Suppressor macrophage (primary cell): ENCODE data around the gene ISL2.
A peak's percentile ranks its signal among the peaks of the same experiment; 100 is the strongest.

ENCODE experiments used
- DNase-seq, 4 experiments: peaks; one replicate each; pipeline ENCODE4 v3.0.0-alpha.2; 2020 to 2022

Gene ISL2

DNA sequence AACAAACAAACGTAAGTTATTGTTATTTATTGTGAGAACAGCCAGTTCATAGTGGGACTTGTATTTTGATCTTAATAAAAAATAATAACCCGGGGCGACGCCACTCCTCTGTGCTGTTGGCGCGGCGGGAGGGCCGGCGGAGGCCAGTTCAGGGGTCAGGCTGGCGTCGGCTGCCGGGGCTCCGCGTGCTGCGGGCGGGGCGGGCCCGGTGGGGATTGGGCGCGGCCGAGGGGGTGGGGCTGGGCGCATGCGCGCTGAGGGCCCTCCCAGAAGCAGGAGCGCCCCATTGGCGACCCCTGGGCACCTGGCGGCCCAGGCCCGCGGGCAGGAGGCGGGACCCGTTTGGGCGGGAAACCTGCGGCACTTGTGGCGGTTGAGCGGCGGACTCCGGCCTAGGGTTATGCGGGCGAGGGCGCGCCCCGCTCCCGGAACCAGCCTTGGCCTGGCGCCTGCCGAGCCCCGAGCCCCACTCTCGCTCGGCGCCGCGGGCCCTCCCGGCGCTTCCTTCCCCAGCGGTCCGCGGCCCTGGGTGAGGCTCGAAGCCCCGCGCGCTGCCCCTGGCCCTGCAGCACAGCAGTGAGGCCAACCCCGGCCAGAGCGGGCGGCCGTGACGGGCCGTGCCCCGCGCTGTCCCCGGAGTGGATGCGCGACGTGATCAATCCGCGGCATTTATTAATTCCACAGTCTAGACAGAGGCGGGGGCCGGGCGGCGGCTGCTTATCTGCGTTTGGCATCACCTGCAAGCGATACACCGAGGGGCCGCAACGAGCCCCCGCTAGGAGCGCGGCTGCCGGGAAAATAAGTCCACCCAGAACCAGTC lies 6.0 kb downstream of the ISL2 start:
- DNase-seq: peak in 3 of 4 experiments; percentile 8 to 41 (median 28)

DNA sequence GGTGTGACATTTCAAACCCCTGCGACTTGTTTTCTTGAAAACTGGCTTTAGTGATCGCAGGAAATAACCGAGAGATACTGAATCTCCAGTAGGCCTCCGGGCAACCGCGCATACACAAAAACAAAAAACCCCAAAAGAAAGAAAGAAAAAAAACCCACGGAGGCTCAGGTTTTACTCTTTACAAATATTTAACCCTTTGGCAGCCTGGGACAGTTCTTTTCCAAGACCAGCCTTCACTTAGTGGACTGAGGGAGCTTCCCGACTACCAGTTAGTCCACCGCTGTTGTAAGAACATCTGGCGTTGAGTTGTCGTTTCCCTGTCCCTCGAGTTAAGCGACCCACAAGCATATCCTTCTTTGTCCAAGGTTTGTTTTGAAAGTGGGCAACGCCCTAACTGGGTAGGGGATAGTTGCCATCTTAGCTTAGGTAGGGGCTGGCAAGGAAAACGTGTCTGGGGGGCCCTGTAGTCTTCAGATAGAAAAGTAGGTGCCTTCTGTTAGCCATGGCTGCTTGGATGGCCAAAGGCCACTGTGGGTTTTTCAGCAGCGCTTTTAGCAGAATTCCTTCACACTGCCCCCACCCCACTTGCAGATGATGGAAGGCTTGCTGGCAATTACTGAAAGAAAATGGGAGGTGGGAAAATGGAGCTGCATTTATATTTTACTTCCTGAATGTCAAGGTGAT lies 6.9 kb downstream of the ISL2 start:
- DNase-seq: no peak

DNA sequence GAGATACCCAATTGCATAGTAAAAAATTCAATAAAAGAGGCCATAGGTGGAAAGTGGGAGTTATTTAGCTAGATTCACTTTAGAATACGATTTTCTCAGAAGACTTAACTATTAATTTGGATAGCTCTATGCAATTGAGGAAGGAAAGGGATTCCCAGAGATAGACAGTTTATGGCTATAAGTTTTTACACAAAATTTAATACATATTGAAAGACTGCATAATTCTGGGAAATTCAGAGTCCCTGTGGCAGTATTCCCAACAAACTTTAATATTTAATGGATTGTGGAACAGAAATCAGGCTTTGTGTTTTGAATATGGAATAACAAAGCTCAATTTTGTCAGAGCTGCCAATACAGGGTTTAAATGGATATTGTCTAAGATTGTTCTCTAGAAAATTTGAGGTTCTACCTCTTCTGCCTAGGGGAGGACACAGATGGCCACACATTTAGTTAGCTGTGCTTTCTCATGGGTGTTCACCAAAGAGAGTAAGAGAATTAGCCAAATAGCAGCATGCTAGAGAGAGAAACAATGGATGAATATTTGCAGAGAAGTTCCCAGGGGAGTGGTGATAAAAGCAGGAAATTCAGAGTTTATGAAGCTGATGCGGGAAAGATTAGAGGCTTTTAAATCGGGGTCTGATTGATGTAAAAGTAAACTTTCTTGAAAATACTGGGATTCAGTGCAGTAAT lies 8.5 kb downstream of the ISL2 start:
- DNase-seq: no peak

DNA sequence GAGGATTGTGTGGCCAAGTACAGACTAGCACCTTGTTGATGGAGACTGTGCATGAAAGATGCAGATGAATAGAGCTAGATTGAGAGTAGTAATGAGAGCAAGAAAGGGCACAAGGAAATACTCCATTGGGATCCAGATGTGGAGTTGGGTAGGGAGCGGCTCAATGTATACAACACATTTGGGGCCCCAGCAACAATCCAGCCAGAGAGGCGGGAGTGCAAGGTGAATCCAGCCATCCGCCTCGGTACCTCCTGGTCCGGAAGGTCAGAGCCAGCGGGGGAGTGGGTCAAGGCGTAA lies 9.0 kb downstream of the ISL2 start:
- no peak for DNase-seq

DNA sequence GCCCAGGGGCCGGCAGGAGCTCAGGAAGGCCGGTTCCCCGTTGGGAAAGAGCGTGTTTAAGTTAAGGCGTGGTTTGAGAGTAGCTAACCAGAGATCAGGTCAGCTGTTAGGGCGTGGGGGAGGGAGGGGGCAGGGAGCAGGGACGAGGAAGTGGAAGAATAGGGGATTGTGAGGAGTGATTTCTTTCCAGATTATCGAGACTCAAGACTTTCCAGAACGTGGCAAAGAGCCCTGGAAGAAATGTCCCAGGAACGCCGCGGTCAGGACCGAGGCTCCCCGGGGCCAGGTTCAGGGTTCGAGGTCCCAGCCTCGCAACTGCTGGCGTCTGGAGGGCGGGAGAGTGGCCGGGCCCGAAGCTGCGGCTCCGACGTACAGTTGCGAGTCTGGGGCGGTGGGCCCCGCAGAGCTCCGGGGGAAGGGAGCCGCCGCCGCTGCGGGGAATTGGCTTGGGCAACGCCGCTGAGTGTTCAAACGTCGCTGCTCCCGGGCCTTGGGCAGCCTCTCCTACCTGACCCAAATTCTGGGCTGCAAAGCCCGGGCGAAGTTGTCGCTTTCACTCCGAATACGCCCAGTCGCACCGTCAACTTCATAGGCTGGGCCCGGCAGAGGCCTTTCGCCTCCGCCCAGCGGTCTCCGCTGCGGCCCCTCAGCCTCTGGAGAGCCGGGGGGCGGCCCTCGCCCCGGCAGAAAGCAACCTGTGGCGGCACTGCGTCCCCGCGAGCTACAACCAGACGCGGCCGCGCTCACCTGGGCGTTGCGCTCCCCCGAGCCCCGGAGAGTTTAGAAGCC lies 9.5 kb downstream of the ISL2 start:
- DNase-seq: peak; percentile 49 to 77 (median 66)

DNA sequence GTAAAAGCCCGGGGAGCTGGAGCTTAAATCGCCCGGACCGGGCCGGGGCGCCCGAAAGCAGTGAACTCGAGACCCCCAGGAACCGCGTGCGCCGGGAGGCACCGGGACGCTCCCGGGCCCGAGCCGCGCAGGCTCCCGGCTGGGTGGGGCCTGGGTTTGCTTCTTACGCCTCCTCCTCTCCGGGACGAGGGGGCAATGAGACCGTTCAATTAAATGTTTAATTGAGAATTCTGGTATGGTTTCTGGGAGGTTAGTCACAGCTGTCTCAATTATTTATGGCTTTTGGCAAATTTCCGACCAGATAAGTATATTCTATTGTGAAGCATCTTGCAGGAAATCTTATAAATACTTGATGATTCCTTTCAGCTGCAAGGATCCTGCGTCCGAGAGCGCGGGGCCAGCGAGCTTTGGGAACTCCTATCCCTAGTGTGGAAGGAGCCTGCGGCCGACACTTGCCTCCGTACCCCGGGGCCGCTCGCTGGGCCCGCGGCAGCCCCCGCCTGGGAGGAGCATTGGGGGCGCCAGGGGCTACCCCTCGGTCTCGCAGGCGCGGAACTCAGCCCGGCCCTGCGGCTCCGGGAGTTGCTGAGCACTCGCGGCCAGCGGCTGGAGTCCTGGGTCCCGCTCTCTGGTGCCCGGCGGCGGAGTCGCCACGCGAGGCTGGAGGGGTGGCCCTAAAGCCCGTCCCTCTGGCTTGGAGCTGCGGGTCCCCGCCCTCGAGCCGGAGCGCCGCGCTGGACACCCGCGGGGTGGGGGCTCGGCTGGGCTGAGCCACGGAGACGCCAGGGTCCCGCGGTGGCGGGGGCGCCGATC lies 10.3 kb downstream of the ISL2 start:
- DNase-seq: peak in 2 of 4 experiments; percentile 30 to 55

DNA sequence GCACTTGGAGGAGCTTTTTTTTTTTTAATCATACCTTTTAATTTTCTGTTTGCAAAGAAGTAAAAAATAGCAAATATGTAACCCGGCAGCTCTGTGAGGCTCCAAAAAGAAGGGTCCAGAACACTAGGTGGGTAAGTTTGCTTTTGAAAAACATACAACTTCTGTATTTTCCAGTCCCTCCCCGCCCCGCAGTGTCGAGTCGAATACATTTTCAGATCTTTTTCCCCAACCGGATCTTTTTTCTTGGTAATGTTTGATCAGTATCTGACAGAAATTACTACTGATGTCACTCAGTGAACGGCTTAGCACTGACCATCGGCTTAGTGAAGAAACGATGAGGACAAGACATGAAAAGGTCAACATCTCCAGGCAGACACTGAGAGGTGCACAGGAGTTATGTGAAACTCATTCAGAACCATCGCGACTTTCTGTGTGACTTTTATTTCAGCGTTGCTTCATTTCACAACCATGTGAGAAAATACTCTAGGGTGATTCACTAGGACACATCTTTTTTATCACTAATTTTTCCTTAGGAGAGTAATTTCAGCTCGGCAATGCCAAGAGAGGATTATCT lies 11.0 kb downstream of the ISL2 start:
- DNase-seq: peak in 1 of 4 experiments; percentile 8

DNA sequence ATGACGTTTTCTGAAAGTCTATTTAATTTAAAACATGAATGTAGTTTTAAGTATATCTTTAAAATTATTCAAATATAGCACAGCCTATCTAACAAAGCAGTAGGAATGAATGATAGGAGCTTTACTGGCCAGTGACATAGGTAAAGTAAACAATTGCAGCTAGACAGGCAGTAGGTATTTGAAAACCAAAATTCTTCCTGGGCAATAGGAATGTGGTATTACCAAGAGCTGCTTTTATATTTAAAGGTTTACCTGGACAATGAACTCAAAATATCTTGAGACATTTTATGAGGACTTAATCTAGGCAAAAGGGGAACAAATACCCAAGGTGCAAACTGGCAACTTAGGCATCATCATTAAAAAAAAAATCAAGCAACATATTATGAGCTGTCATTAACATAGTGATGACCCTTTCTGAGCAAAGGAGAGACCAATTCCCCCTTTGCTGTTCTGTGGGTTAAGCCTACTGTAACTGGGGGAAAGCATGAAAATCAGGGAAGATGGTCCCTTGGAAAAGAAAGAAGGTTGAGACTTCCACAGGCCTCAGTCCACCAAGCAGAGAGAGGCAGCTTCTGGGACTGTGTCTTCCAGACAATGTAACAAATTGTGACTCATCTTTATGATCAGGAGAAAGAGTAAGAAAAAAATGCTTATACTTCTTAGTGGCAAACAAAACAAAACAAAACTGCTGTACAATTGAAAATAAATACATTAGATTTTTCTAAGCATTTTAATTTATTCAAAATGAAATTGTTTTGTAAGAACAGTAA lies 12.9 kb downstream of the ISL2 start:
- DNase-seq: no peak

DNA sequence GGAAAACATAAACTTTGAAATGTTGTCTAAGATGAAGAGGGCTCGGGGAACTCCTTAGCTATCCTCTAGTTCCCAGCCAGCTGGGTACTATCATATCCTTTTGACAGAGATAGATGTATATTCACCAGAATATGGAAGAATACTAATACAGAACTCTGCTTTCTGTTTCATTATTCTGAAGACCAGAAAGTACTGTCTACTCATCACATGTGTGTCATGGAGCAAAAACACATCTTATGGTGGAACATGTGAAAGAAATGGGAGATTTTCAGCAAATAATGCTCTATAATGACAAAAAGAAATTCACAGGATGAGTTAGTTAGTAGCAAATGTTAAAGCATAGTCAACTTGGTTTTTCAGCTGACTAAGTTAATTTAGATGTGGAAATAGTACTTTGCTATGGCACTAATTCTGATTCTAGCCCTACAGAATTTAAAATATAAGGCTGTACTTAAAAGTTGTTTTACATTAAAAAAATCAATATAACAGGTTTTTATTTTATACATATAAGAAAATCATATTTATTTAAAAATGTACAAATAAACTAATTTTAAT lies 16.5 kb downstream of the ISL2 start:
- DNase-seq: no peak

DNA sequence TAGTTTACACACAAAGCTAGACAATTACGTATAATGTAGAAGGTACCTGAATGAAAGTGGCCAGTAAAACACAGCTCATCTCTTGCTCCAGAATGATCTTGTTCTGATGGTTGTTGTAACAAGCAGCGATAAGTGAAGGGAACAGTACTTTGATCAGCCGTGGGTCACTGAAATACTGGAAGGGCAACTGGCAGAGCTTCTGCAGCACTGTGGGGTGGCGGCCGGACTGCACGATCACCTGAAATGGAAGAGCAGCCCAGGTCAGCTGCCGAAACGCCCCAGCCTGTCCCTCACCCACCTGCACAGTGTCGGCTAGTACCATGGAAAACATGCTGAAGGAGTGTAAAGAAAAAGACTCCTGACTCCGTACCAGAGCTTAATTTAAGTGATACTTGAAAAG lies 17.3 kb downstream of the ISL2 start:
- no peak for DNase-seq

DNA sequence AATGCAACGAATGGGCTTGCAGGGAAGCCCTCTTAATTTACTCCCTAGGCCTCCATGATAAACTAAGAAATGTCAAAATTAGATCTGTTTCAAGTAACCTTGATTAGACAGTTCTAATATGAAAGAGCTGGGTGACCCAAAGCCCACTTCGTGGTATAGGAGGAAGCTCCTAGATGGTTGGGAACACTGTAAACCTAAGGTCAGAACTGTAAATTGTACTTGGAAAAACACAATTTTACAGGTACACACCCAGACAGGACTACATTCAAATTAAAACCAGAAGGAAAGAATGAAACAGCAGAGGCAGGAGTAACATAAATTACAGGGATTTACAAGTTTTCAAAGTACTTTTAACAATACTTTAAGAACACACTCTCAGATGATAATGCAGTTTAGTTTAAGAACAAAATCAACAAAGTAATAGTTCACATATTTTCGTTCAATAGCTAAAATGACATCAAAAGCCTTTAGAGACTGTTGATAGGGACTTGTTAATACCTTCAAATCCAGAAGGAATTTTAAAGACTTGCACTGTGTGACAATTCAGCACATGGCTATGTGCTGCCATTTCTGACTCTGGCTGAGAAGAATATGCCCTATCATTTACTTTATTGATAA lies 18.4 kb downstream of the ISL2 start:
- no peak for DNase-seq

DNA sequence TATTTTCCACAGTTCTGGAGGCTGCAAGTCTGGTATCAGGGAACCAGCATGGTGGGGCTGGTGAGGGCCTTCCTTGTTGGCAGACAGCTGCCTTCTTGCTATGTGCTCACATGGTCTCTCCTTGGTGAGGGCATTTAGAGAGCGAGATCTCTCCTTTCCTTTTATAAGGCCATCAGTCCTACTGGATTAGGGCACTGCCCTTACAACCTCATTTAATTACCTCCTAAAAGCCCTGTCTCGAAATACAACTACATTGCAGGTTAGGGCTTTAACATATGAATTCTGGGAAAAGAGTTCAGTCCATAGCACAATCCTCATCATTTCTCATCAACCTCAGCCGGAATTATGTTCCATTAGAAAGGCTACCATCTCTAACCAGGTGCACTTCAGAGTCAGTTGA lies 21.9 kb downstream of the ISL2 start:
- no peak for DNase-seq

DNA sequence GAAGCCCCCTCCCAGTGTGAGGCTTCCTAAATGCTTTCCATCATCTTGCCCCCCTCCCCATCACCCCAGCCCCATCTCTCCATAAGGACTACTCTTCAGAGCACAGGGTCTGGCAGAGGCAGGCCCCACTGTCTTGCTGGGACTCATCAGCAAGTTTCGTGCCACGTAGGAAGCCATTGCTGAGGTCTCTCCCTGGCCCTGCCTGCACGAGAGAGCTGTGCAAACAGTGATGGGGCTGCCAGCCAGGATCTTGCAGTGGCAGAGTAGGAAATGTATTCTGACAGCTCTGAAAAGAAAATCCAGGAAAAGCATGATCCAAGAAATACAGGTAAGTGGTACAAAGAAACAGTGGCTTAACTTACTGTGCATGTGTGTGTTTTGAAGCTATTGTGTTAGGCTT lies 22.6 kb downstream of the ISL2 start:
- DNase-seq: no peak

DNA sequence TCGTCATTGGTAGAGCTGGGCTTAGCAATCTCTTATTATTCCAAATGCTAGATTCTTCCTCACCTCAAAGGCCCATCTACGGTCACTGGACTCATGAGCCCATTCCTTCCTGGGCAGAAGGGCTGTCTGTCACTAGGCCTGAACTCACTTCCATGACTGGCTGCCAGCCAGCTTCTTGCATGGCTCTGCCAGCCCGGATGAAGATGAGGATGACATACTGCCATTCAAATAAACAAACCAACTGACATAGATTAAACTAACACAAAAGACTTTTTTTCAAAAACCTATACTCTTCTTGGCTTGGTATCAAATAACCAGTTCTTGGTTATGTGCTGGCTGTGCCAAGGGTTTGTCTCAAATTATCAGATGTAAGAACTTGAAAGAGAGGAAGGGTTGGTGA lies 23.8 kb downstream of the ISL2 start:
- no peak for DNase-seq

DNA sequence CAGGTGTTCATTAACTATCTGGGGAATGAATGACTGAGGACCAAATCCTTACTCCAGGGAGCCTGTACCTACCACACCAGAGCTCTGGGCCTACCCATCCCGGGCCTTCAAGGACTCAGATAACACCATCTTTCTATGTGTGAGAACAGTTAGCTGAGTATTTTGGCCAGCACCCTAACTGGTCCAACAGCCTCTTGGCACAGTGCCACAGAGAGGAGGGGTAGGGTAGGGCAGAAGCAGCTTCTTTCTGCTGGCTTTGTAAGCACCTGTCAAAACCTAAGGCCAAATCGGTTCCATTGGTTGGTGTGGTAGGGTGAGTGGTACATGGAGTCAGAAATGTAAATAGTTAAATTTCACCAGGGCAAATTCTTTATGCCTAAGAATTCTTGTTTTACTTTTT lies 26.7 kb downstream of the ISL2 start:
- no peak for DNase-seq

DNA sequence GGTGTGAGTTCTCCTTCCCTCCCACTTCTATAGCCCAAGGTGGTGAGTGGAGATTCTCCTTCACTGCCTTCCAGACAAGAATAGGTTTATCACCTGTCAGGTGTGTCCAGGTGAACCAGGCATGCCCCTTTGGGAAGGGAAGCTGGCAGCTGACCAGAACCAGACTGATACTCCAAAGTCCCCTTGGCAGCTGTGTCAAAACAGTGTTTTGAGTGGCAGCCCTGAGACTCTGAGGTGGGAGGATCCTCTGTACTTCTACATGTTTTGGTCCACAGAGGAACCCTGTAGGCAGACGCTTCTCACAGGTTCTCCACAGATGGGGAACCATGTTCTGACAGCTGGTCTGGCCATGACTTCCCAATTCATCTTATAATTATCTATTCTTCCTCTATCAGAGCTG lies 30.1 kb downstream of the ISL2 start:
- no peak for DNase-seq

DNA sequence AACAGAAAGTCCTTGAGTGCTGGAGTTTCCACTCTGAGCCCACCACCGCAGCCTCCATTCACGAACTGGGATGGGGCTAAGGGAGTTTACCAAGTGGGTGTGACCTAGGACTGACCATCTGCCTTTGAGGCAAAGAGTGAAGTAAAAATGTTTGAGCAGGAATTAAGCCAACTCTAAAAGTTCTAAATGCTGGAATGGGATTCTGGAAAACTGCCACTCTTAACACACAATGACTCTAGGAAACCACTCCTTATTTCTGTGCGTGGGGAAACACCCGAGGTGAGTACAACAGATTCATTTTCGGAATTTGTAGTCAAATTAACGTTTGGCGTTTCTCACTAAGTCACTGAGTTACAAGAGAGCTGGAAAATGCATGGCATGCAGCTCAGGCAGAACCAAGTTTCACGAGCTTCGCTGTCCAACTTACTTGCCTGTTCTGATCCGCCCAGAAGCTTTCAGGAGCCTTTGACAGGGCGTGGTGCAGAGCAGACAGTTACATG lies 31.6 kb downstream of the ISL2 start:
- DNase-seq: no peak

DNA sequence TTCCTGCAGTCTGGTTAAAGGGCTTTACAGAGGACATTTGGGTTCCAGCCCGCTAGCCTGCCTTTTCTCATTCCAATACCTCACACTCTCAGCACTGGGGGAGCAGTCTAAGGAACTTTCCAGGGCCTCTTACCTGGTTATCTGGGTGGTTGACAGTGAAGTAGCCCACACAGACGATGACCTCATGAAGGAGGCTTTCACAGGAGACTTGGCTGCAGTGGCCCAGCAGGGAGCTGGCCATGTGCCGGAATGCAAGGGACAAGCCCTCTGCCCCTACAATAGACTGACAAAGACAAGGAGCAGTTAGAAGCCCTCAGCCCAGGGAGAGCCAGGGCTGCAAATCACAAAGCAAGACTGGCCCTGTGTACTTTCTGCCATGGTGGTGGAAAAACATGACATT lies 39.5 kb downstream of the ISL2 start:
- DNase-seq: no peak

DNA sequence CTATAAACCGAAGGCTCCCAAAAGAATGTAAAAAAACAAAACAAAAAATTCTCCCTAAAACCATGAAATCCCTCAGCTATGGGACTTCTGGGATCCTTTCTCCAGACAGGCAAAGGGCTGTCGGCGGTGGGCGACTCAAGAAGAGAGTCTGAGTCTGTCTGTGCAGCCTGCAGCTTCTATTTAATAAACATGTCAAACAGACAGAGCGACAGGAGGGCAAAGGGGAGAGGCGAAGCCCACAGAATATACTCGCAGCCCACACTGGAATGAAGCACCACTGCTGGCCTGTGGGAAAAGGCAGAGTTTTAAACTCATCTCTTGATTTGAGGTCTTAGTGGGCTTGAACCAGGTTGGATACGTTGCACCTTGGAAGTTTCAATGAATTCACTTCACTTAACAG lies 40.2 kb downstream of the ISL2 start:
- no peak for DNase-seq

DNA sequence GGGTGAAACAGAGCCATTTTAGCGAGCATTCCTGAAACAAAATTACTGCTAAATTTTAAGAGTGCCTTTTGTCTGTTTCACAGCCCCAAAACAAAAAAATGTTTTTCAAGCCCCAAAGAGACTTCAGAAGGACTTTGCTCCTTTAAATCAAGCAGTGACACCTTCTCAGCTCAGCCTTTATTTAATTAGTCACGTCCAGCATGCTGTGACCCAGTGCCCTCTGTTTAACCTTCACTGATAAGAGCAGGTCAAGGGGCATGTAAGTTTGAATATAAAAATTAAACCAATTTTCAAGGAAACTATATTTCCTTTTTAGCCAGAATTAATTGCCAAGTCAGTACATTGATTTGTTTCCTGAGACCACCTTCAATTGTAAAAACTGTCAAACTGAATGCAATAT lies 40.6 kb downstream of the ISL2 start:
- DNase-seq: no peak
